CD1c-positive myeloid dendritic cell (primary cell): ENCODE data around the gene SPRR4.
"Not testable (repeated sequence)": the region's sequence is repeated elsewhere in the genome, so short reads cannot be mapped to it uniquely, and the experiment has no call there.

Experiments used
- DNase-seq: peaks from one replicate; pipeline ENCODE4 v3.0.0-alpha.2; 2016; ENCODE audit errors: extremely low spot score

SPRR4 gene

GRCh38 chr1:152965853-152966252 lies 4.6 kb upstream of the SPRR4 start:
- DNase-seq: no peak

- DNase-seq: no peak
Observed at GRCh38 chr1:152967201-152967600, 3.2 kb upstream of the SPRR4 start.

- no peak for DNase-seq
Observed at GRCh38 chr1:152968248-152968647, 2.2 kb upstream of the SPRR4 start.

GRCh38 chr1:152969036-152969435 lies 1.4 kb upstream of the SPRR4 start:
- no peak for DNase-seq

GRCh38 chr1:152972196-152972886 lies 1.9 kb downstream of the SPRR4 start:
- DNase-seq: no peak

GRCh38 chr1:152976688-152977087 lies 6.2 kb downstream of the SPRR4 start:
- DNase-seq: no peak

- no peak for DNase-seq
Observed at GRCh38 chr1:152977614-152978013, 7.2 kb downstream of the SPRR4 start.

GRCh38 chr1:152980676-152981075 lies 10.2 kb downstream of the SPRR4 start:
- DNase-seq: no peak

GRCh38 chr1:152981146-152981871 lies 10.9 kb downstream of the SPRR4 start:
- DNase-seq: no peak

- no peak for DNase-seq
Observed at GRCh38 chr1:152982076-152982475, 11.6 kb downstream of the SPRR4 start.

- DNase-seq: no peak
Observed at GRCh38 chr1:152983234-152983633, 12.8 kb downstream of the SPRR4 start.

- no peak for DNase-seq
Observed at GRCh38 chr1:152983743-152984142, 13.3 kb downstream of the SPRR4 start, which contains the start of gene SPRR1A. Gene SPRR1A (plus strand): TSS chr1:152984081. CDS start chr1:152985231, 1,150 bp downstream.

- DNase-seq: no peak
Observed at GRCh38 chr1:152986578-152986977, 16.1 kb downstream of the SPRR4 start.

- no peak for DNase-seq
Observed at GRCh38 chr1:152993186-152993585, 22.7 kb downstream of the SPRR4 start.

- DNase-seq: no peak
Observed at GRCh38 chr1:152995842-152996241, 25.4 kb downstream of the SPRR4 start.

- DNase-seq: no peak
Observed at GRCh38 chr1:152996633-152997400, 26.4 kb downstream of the SPRR4 start.

GRCh38 chr1:152997901-152998300 lies 27.5 kb downstream of the SPRR4 start:
- DNase-seq: no peak

GRCh38 chr1:152998476-152998875 lies 28.0 kb downstream of the SPRR4 start:
- DNase-seq: no peak

- DNase-seq: no peak
Observed at GRCh38 chr1:152999818-153000217, 29.4 kb downstream of the SPRR4 start.

- no peak for DNase-seq
Observed at GRCh38 chr1:153000294-153000693, 29.8 kb downstream of the SPRR4 start.

GRCh38 chr1:153001382-153001781 lies 30.9 kb downstream of the SPRR4 start, which contains the start of gene SPRR3:
Gene SPRR3 (plus strand): TSS chr1:153001749. CDS start chr1:153003021, 1,272 bp downstream.
- no peak for DNase-seq

GRCh38 chr1:153011235-153011758 lies 40.8 kb downstream of the SPRR4 start:
- DNase-seq: not testable (repeated sequence)
